ENCODE results near the gene MRC2.

The MRC2 gene

DNA sequence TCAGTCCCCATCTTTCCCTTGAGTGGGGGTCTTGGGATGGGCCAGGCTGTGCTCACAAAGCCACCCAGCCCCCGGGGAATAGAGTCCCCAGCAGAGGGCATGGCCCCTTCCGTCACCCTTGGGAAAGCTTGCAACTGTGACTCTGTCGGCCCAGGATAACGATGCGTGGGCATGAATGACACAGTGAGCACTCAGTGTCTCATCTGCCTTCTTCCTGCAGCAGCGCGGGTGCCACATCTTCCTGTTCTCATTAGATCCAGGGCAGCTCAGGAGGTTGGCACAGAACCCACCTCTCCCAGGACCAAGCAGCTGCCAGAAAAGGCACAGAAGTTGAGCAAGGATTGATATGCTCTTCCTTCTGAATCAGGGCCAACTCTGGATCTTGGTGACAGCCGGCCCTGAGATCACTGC lies 84.7 kb downstream of the MRC2 start:
- H3K27ac ChIP-seq: no peak overlapping the region
- TF ChIP-seq ZFX (IDR thresholded peaks at IDR 0.05; ENCODE audit: borderline replicate concordance): no peak
- TF ChIP-seq, protein P1, sequence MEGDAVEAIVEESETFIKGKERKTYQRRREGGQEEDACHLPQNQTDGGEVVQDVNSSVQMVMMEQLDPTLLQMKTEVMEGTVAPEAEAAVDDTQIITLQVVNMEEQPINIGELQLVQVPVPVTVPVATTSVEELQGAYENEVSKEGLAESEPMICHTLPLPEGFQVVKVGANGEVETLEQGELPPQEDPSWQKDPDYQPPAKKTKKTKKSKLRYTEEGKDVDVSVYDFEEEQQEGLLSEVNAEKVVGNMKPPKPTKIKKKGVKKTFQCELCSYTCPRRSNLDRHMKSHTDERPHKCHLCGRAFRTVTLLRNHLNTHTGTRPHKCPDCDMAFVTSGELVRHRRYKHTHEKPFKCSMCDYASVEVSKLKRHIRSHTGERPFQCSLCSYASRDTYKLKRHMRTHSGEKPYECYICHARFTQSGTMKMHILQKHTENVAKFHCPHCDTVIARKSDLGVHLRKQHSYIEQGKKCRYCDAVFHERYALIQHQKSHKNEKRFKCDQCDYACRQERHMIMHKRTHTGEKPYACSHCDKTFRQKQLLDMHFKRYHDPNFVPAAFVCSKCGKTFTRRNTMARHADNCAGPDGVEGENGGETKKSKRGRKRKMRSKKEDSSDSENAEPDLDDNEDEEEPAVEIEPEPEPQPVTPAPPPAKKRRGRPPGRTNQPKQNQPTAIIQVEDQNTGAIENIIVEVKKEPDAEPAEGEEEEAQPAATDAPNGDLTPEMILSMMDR (IDR thresholded peaks at IDR 0.05): no peak

DNA sequence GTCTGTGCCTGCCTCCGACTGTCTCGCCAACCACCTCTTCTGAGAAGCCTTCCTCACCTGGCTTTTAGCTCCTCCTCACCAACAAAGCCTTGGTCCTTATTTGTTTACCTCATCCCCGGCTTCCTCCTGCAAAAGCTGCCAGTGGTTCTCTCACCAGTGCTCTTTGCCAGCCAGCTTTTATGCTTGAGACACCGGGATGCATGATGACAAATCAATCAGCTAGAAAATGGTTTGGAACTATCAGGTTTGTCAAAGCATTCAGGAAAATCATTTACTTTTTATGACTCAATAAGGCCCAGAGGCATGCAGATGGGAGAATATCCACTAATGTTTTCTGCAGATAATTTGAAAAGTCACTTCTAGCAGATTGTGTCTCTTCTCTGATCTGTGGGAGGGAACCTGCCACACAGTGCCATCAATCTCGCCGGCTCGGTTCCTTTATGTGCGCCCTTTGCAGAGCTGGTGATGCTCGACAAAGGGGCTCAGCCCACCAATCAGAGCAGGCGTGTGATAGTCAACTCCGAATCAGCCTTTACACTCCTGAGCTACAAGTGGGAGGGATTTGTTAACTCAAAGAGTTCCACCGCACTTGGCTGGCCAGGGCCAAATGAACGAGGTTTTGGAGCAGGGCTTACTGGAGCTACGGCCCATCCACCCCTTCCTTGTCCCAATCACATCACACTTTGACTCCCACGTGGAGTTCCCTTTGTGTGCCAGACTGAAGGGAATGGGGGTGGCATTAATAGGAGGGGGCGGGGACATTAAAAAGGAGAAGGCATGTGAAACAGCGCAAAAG lies 85.8 kb downstream of the MRC2 start:
- TF ChIP-seq ZFX (IDR thresholded peaks at IDR 0.05; ENCODE audit: borderline replicate concordance): no peak
- TF ChIP-seq, protein P1 (IDR thresholded peaks at IDR 0.05): no peak
- no peak overlapping the region for H3K27ac ChIP-seq

DNA sequence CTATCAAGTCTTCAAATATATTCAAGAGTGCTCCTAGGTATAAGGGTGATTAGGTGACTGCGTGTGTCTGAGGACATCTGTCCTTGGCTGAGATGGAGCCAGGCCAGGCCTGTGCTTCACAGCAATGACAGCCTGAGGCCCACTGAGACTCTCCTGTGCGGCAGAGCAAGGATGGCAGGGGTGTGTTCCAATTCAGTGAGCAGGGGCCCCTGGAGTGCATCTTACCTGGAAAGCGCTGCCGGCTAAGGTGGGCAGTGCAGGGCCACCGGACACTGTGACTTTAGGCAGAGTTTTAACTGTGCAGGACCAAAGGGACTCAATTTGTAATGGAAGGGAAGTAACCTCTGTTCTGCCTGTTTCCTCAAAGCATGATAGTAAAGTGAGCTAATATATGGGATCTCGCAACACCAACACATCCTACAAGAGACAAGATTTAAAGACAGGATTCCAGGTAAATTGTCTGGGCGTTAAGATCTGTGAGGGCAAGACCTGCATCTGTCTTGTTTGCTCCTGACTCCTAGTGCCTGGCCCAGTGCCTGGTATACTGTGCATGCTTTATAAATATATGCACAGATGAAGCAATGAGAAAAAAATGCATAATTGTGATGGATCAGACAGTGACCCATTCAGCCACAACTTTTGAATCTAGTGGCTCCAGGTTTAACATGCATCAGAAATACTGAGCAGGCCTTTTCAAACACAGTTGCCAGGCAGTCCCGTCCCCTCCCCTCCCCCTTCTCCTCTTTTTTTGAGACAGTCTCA lies 86.7 kb downstream of the MRC2 start:
- no peak overlapping the region for H3K27ac ChIP-seq
- TF ChIP-seq, protein P1 (IDR thresholded peaks at IDR 0.05): no peak
- TF ChIP-seq ZFX (IDR thresholded peaks at IDR 0.05; ENCODE audit: borderline replicate concordance): no peak

DNA sequence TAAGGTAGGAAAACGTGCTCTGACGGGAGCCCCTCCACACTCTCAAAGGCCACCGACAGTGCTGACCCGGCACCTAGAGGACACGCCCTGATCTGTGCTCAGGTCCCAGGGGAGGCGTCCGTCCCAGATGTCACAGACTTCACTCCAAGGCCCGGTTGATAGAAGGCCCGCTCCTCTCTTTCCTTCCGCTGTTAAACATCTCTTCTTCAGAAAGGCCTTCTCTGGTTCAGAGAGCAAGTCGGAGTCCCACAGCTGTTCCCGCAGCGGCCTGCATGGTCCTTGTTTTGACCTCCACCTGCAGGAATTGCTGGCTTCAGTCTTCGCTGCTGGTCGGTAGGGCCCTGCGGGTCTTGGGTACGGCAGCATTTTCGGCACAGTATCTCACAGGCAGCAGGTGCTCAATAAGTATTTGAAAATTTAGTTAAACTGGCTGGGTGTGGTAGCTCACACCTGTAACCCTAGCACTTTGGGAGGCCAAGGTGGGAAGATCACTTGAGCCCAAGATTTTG lies 88.5 kb downstream of the MRC2 start:
- H3K27ac ChIP-seq: no peak overlapping the region
- TF ChIP-seq, protein P1 (IDR thresholded peaks at IDR 0.05): no peak
- TF ChIP-seq ZFX (IDR thresholded peaks at IDR 0.05; ENCODE audit: borderline replicate concordance): no peak

DNA sequence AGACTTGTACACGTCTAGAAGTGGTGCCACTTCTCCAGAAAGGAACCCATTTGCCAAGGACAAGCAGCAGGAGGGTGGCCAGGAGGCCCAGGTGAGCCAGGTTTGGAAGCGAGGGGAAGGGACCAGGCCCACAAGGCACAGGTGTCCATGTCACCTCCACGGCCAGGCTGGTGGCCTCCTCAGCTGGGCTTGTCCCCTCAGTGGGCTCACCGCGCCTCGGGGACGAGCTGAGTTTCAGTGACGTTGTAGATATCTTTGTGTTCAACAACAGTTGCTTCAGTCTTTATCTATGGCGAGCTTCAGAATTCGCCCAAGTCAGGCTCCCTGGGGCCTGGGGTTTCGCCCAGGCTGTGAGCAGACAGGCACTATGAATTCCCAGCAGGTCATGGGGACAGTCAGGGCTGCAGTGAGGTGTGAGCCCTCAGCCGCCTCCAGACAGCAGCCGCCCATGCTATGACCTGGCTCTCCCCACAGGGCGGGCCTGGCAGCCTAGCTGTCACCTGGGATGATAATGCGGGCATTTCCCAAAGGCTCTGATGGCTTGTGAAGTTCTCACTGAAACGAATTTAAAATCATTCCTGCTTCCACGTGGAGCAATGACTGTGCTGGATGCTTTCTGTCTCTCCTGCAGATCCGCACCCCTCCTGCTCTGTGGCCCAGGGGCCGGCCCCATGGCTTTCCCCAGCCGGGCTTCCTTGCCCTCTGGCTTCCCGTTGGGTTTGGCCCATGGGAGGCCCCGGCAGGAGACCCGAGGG lies 89.5 kb downstream of the MRC2 start:
- TF ChIP-seq ZFX (IDR thresholded peaks at IDR 0.05; ENCODE audit: borderline replicate concordance): no peak
- TF ChIP-seq, protein P1 (IDR thresholded peaks at IDR 0.05): no peak
- H3K27ac ChIP-seq: no peak overlapping the region

DNA sequence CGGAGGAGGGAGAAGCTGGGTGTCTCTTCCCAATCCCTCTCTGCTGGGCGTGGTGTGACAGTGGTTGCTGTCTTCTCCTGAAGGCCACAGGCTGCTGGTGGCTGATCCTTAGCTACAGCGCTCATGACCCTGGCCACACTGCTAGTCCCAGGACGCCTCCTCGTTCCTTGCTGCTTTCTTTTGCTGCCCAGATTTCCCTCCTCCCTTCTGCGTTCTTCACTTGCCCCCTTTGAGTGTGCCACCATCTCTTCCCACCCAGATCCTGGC lies 90.1 kb downstream of the MRC2 start:
- no peak overlapping the region for H3K27ac ChIP-seq
- no peak for TF ChIP-seq ZFX (IDR thresholded peaks at IDR 0.05; ENCODE audit: borderline replicate concordance)
- TF ChIP-seq, protein P1 (IDR thresholded peaks at IDR 0.05): no peak

Measured in 22Rv1 (cell line).